Right lobe of liver (tissue), 6 donors: ENCODE data around the gene AGAP5. TPM values are rescaled to one million over a fixed set of nuclear protein-coding genes. Genes with fewer than 3 reads are reported as not detected.
"Not testable (repeated sequence)": the region's sequence is repeated elsewhere in the genome, so short reads cannot be mapped to it uniquely, and the experiment has no call there.

Source experiments
- ATAC-seq, 4 donors: fragments of 200-7000 bp; cut with Tn5 transposase; one replicate each; pipeline ENCODE4 v1.9.1; 2020; ENCODE audit warnings: mild to moderate bottlenecking in 4 of 4, moderate library complexity in 4 of 4
- DNase-seq, 3 donors: peaks; one replicate each; pipeline ENCODE4 v3.0.0-alpha.2; 2020
- H3K27ac ChIP-seq, 3 donors: fragments of 200-600 bp; one replicate each; pipeline ENCODE4 v1.8.0; 2022
- H3K27me3 ChIP-seq, 2 donors: fragments of 200-600 bp; one replicate each; pipeline ENCODE4 v1.8.0; 2022
- H3K36me3 ChIP-seq, 4 donors: fragments of 200-600 bp; sonication (generic) in 1 of 4; one replicate each; pipeline versions ENCODE4 v1.5.1 to v1.8.0; 2017 to 2022; ENCODE audit warnings: control low read depth in 1 of 4
- H3K4me1 ChIP-seq, 4 donors: fragments of 200-600 bp; sonication (generic) in 1 of 4; one replicate each; pipeline versions ENCODE4 v1.5.1 to v1.8.0; 2017 to 2022; ENCODE audit warnings: control low read depth in 1 of 4
- H3K4me3 ChIP-seq, 3 donors: fragments of 200-600 bp; one replicate each; pipeline ENCODE4 v1.8.0; 2022
- H3K9me3 ChIP-seq, 4 donors: fragments of 200-600 bp; sonication (generic) in 1 of 4; one replicate each; pipeline versions ENCODE4 v1.5.1 to v1.8.0; 2017 to 2022; ENCODE audit warnings: control low read depth in 1 of 4
- CTCF ChIP-seq, 4 donors: fragments of 200-600 bp in 3 of 4; fragments of 450-650 bp in 1 of 4; IDR thresholded peaks; one replicate each; pipeline versions ENCODE4 v1.5.1 to v1.8.0; 2016 to 2022; ENCODE audit warnings: antibody characterized with exemption in 4 of 4, mild to moderate bottlenecking in 2 of 4
- POLR2A ChIP-seq: fragments of 450-650 bp; IDR thresholded peaks from one replicate; pipeline ENCODE4 v1.6.1; 2017; ENCODE audit warnings: antibody characterized with exemption, mild to moderate bottlenecking
- WGBS: methylation state at CpG from one replicate; pipeline ENCODE4 v1.1.6; 2018; ENCODE audit warnings: low coverage, low lambda C conversion rate; ENCODE audit not compliant: insufficient coverage; ENCODE audit errors: missing lambda C conversion rate; 5-methylcytosine and 5-hydroxymethylcytosine counted together
- intact Hi-C, 2 donors: fragments of 100-400 bp; cut with DNase I; formaldehyde crosslinking; loops; one replicate each; pipeline versions ENCODE4 v1.11.2 to v1.14.1; 2022
- total RNA-seq, 6 experiments: library from RNA; depleted of rRNA in 2 of 6; stranded (reverse); fragments of >200 nt in 2 of 6; fragmentation: NEBNext Ultra II Directional in 3 of 6; extraction: Animal tissue kit (Norgen Biotek cat#: 25700) in 3 of 6; gene quantifications; one replicate each; pipeline versions ENCODE4 v1.1.0 to v1.2.4, GENCODE V29; 2016 to 2023
- donor health status: DM: no; HTN: yes; CAD: no.
- donor health status: DM: no; HTN: no; CAD: no.
- donor health status: DM: no; HTN: no; CAD: no.
- donor health status: DM: no; HTN: yes; CAD: no.
- donor health status: DM: no; HTN: yes; CAD: no.

The AGAP5 gene
- total RNA-seq, 6 experiments from 2014 or later = 2.5 to 6.2 (median 4.5) TPM

GRCh38 chr10:73666153-73666809 lies 31.6 kb downstream of the AGAP5 start:
- H3K27me3 ChIP-seq, H3K9me3 ChIP-seq, H3K27ac ChIP-seq, ATAC-seq, H3K36me3 ChIP-seq, intact Hi-C loops, H3K4me1 ChIP-seq, H3K4me3 ChIP-seq, DNase-seq: not testable (repeated sequence)
- WGBS = 73% methylated on average over 3 of the region's 5 CpGs

GRCh38 chr10:73665581-73665980 lies 32.3 kb downstream of the AGAP5 start:
- H3K27ac ChIP-seq, H3K36me3 ChIP-seq, H3K27me3 ChIP-seq, DNase-seq, H3K9me3 ChIP-seq, intact Hi-C loops, H3K4me3 ChIP-seq, ATAC-seq, H3K4me1 ChIP-seq: not testable (repeated sequence)
- 80% methylated on average over 1 of the region's 3 CpGs for WGBS

- H3K36me3 ChIP-seq, H3K27me3 ChIP-seq, H3K4me3 ChIP-seq, intact Hi-C loops, H3K27ac ChIP-seq, DNase-seq, ATAC-seq, H3K9me3 ChIP-seq, H3K4me1 ChIP-seq: not testable (repeated sequence)
- WGBS = 40% methylated on average over 1 of the region's 13 CpGs
Measured at GRCh38 chr10:73664156-73665040, 33.5 kb downstream of the AGAP5 start.

- DNase-seq, ATAC-seq, H3K4me3 ChIP-seq, H3K36me3 ChIP-seq, H3K9me3 ChIP-seq, H3K4me1 ChIP-seq, H3K27ac ChIP-seq, intact Hi-C loops, H3K27me3 ChIP-seq: not testable (repeated sequence)
- whole genome bisulfite sequencing = no CpG with 5 or more reads among the region's 10 CpGs
Measured at GRCh38 chr10:73663621-73664020, 34.3 kb downstream of the AGAP5 start.

- H3K27ac ChIP-seq, H3K4me1 ChIP-seq, ATAC-seq, intact Hi-C loops, H3K36me3 ChIP-seq, H3K9me3 ChIP-seq, H3K4me3 ChIP-seq, H3K27me3 ChIP-seq, DNase-seq: not testable (repeated sequence)
- WGBS = 75% methylated on average over 3 of the region's 7 CpGs
Measured at GRCh38 chr10:73662705-73663104, 35.2 kb downstream of the AGAP5 start.

GRCh38 chr10:73655990-73656298 lies 42.0 kb downstream of the AGAP5 start, which contains the start of gene SYNPO2L:
Gene SYNPO2L (minus strand): TSS chr10:73656029. CDS start chr10:73655922, 107 bp downstream.
- no peaks in the 10 kb centered on the region for H3K9me3 ChIP-seq
- no peak within 1 kb of the TSS for H3K4me3 ChIP-seq
- H3K27ac ChIP-seq = no peak within 1 kb of the TSS
- intact Hi-C loops = no loop called here
- 60% methylated on average over 2 of the region's 5 CpGs for WGBS
- H3K27me3 ChIP-seq = no peaks in the 10 kb centered on the region
- no peak for DNase-seq
- TF ChIP-seq POLR2A (no peak), CTCF (IDR thresholded peaks at IDR 0.05) (no peak)
- H3K36me3 ChIP-seq = no peaks in the 10 kb centered on the region
- H3K4me1 ChIP-seq = no peaks in the 10 kb centered on the region
- ATAC-seq = peak in 1 of 4 donors; percentile 37
